ENCODE measurements around the gene GNAL. TPM values are rescaled to one million over a fixed set of nuclear protein-coding genes. Genes with fewer than 3 reads are reported as not detected.

GNAL gene
- total RNA-seq, 6 donors from 2014 or later, result 1.00 to 6.7 (median 3.5) TPM

DNA sequence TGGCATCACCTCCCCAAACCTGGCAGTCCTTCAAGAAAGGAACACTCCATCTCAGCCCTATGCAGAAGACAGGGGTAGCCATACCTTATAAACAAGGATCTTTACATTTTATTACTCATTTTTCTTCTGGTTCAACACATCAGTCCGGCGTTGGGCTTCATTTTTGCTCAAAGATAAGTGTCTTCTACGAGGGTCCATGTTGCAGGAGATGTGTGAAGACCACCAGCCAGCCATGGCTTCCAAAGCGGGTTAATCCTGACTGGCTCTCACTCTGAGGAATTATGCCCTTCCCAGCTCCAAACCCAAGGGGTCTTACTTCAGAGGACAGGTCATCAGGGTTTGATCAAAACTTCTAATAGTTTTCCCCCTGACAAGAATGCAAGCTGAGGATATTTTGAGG, 23.9 kb upstream of the GNAL start:
- Histone ChIP-seq H3K4me3 (no peak overlapping the region), H3K27me3 (no peaks in the 10 kb centered on the region), H3K36me3 (no peaks in the 10 kb centered on the region), H3K9me3 (no peaks in the 10 kb centered on the region), H3K4me1 (no peaks in the 10 kb centered on the region), H3K27ac (no peak overlapping the region)
- TF ChIP-seq EP300 (IDR thresholded peaks at IDR 0.05), result no peak
- no peak for TF ChIP-seq CTCF (IDR thresholded peaks at IDR 0.05)
- no peak for TF ChIP-seq POLR2A (IDR thresholded peaks at IDR 0.05)
- TF ChIP-seq POLR2AphosphoS5 (IDR thresholded peaks at IDR 0.05), result no peak
- DNase-seq (no peak), ATAC-seq (ENCODE audit: low FRiP score in 2 of 2) (no peak)
- WGBS, 2 donors, result 77 to 82% methylated on average over 4 of the region's 4 CpGs

- 66 to 96% methylated on average over 4 of the region's 4 CpGs for WGBS, 2 donors
- Histone ChIP-seq H3K27me3 (no peaks in the 10 kb centered on the region), H3K4me3 (no peak overlapping the region), H3K36me3 (no peaks in the 10 kb centered on the region), H3K9me3 (no peaks in the 10 kb centered on the region), H3K4me1 (no peaks in the 10 kb centered on the region), H3K27ac (no peak overlapping the region)
- no peak for TF ChIP-seq EP300 (IDR thresholded peaks at IDR 0.05)
- no peak for TF ChIP-seq CTCF (IDR thresholded peaks at IDR 0.05)
- DNase-seq, result no peak
- no peak for ATAC-seq (ENCODE audit: low FRiP score in 2 of 2)
Measured at GRCh38 chr18:11665587-11665986, 23.5 kb upstream of the GNAL start.

- no peaks in the 10 kb centered on the region for H3K27me3 ChIP-seq
- no peak for DNase-seq
- no peaks in the 10 kb centered on the region for H3K36me3 ChIP-seq
- H3K27ac ChIP-seq, result no peak overlapping the region
- TF ChIP-seq POLR2AphosphoS5 (IDR thresholded peaks at IDR 0.05) (no peak), CTCF (IDR thresholded peaks at IDR 0.05) (no peak), POLR2A (IDR thresholded peaks at IDR 0.05) (no peak), EP300 (IDR thresholded peaks at IDR 0.05) (no peak)
- H3K4me1 ChIP-seq, result no peaks in the 10 kb centered on the region
- 71 to 75% methylated on average over 3 to 4 of the region's 4 CpGs for WGBS, 2 donors
- no peaks in the 10 kb centered on the region for H3K9me3 ChIP-seq
- no peak for ATAC-seq (ENCODE audit: low FRiP score in 2 of 2)
- H3K4me3 ChIP-seq, result no peak overlapping the region
Measured at GRCh38 chr18:11666176-11666575, 22.9 kb upstream of the GNAL start.

GRCh38 chr18:11666831-11667230, 22.2 kb upstream of the GNAL start:
- no peak for ATAC-seq (ENCODE audit: low FRiP score in 2 of 2)
- H3K27me3 ChIP-seq, result no peaks in the 10 kb centered on the region
- no peak for DNase-seq
- H3K36me3 ChIP-seq, result no peaks in the 10 kb centered on the region
- 82 to 92% methylated on average over 4 of the region's 4 CpGs for WGBS, 2 donors
- no peak overlapping the region for H3K27ac ChIP-seq
- no peak overlapping the region for H3K4me3 ChIP-seq
- TF ChIP-seq POLR2A (IDR thresholded peaks at IDR 0.05) (no peak), EP300 (IDR thresholded peaks at IDR 0.05) (no peak), POLR2AphosphoS5 (IDR thresholded peaks at IDR 0.05) (no peak), CTCF (IDR thresholded peaks at IDR 0.05) (no peak)
- no peaks in the 10 kb centered on the region for H3K4me1 ChIP-seq
- no peaks in the 10 kb centered on the region for H3K9me3 ChIP-seq

GRCh38 chr18:11667578-11667977, 21.5 kb upstream of the GNAL start:
- no peak for ATAC-seq (ENCODE audit: low FRiP score in 2 of 2)
- Histone ChIP-seq H3K9me3 (no peaks in the 10 kb centered on the region), H3K4me1 (no peaks in the 10 kb centered on the region), H3K27ac (no peak overlapping the region), H3K4me3 (no peak overlapping the region), H3K27me3 (no peaks in the 10 kb centered on the region), H3K36me3 (no peaks in the 10 kb centered on the region)
- no peak for DNase-seq
- WGBS, 2 donors, result 81 to 87% methylated on average over 6 of the region's 6 CpGs
- TF ChIP-seq EP300 (IDR thresholded peaks at IDR 0.05), result no peak
- TF ChIP-seq POLR2A (IDR thresholded peaks at IDR 0.05), result no peak
- no peak for TF ChIP-seq POLR2AphosphoS5 (IDR thresholded peaks at IDR 0.05)
- TF ChIP-seq CTCF (IDR thresholded peaks at IDR 0.05), result no peak
